ENCODE results near the gene SLC4A8.

The SLC4A8 gene

GRCh38 chr12:51517316-51517715 is 92.7 kb downstream of the SLC4A8 start:
- TF ChIP-seq CTCF (conservative IDR thresholded peaks at IDR 0.05; ENCODE audit: low read depth, low read length) = no peak
- no peak for DNase-seq (ENCODE audit: low read depth)
- no peak overlapping the region for H3K4me3 ChIP-seq (ENCODE audit: low read length)

- TF ChIP-seq CTCF (conservative IDR thresholded peaks at IDR 0.05; ENCODE audit: low read depth, low read length) = no peak
- no peak for DNase-seq (ENCODE audit: low read depth)
- H3K4me3 ChIP-seq (ENCODE audit: low read length) = no peak overlapping the region
Observed at GRCh38 chr12:51517800-51518199, 93.2 kb downstream of the SLC4A8 start.

- no peak for TF ChIP-seq CTCF (conservative IDR thresholded peaks at IDR 0.05; ENCODE audit: low read depth, low read length)
- no peak for DNase-seq (ENCODE audit: low read depth)
- H3K4me3 ChIP-seq (ENCODE audit: low read length) = no peak overlapping the region
Observed at GRCh38 chr12:51519755-51520154, 95.1 kb downstream of the SLC4A8 start.

GRCh38 chr12:51520576-51521325 is 96.1 kb downstream of the SLC4A8 start:
- DNase-seq (ENCODE audit: low read depth) = no peak
- TF ChIP-seq CTCF (conservative IDR thresholded peaks at IDR 0.05; ENCODE audit: low read depth, low read length) = no peak
- H3K4me3 ChIP-seq (ENCODE audit: low read length) = no peak overlapping the region

GRCh38 chr12:51521554-51522276 is 97.1 kb downstream of the SLC4A8 start:
- H3K4me3 ChIP-seq (ENCODE audit: low read length) = no peak overlapping the region
- TF ChIP-seq CTCF (conservative IDR thresholded peaks at IDR 0.05; ENCODE audit: low read depth, low read length) = peak; percentile 28
- no peak for DNase-seq (ENCODE audit: low read depth)

- TF ChIP-seq CTCF (conservative IDR thresholded peaks at IDR 0.05; ENCODE audit: low read depth, low read length) = no peak
- no peak overlapping the region for H3K4me3 ChIP-seq (ENCODE audit: low read length)
- no peak for DNase-seq (ENCODE audit: low read depth)
Observed at GRCh38 chr12:51522696-51523095, 98.1 kb downstream of the SLC4A8 start.

Data from retinal pigment epithelial cell (primary cell).